Stomach (tissue), 9 donors: ENCODE measurements around the gene NDUFAF5. TPM values are rescaled to one million over a fixed set of nuclear protein-coding genes. Genes with fewer than 3 reads are reported as not detected.
"Not testable (repeated sequence)": the region's sequence is repeated elsewhere in the genome, so short reads cannot be mapped to it uniquely, and the experiment has no call there.

Experiments
- DNase-seq, 2 donors: peaks; one replicate each; pipeline versions ENCODE4 v3.0.0 to v3.0.0-alpha.2; 2013 to 2019
- H3K27ac ChIP-seq, 5 donors: fragments of 200-600 bp in 4 of 5; sonication (generic) in 4 of 5; one replicate each; pipeline ENCODE4 v1.5.1; 2013 to 2019; ENCODE audit warnings: mild to moderate bottlenecking in 1 of 5, moderate library complexity in 1 of 5
- H3K27me3 ChIP-seq, 3 donors: fragments of 200-600 bp; sonication (generic); one replicate each; pipeline ENCODE4 v1.5.1; 2017 to 2019; ENCODE audit warnings: mixed run types in 1 of 3
- H3K36me3 ChIP-seq, 4 donors: fragments of 200-600 bp; sonication (generic); 1 replicate in 3 of 4; 2 replicates in 1 of 4; pipeline ENCODE4 v1.5.1; 2016 to 2019
- H3K4me1 ChIP-seq, 4 donors: fragments of 200-600 bp; sonication (generic); one replicate each; pipeline ENCODE4 v1.5.1; 2016 to 2019
- H3K4me3 ChIP-seq, 4 donors: fragments of 200-600 bp; sonication (generic) in 3 of 4; one replicate each; pipeline ENCODE4 v1.5.1; 2016 to 2019; ENCODE audit warnings: mild to moderate bottlenecking in 1 of 4
- H3K9me3 ChIP-seq, 4 donors: fragments of 200-600 bp; sonication (generic); one replicate each; pipeline ENCODE4 v1.5.1; 2016 to 2019
- CTCF ChIP-seq, 7 experiments: fragments of 450-650 bp in 4 of 7; fragments of 200-600 bp in 3 of 7; sonication (generic) in 3 of 7; IDR thresholded peaks; one replicate each; pipeline ENCODE4 v1.5.1; 2016 to 2019; ENCODE audit warnings: antibody characterized with exemption in 7 of 7, control low read depth in 2 of 7, mild to moderate bottlenecking in 1 of 7
- EP300 ChIP-seq: sonication (generic); formaldehyde crosslinking; IDR thresholded peaks from one replicate; pipeline ENCODE4 v1.6.1; 2017; ENCODE audit warnings: antibody characterized with exemption
- POLR2A ChIP-seq, 4 donors: fragments of 450-650 bp; IDR thresholded peaks; one replicate each; pipeline ENCODE4 v1.6.1; 2016; ENCODE audit warnings: antibody characterized with exemption in 4 of 4, control low read depth in 2 of 4, mild to moderate bottlenecking in 1 of 4, moderate library complexity in 1 of 4
- POLR2AphosphoS5 ChIP-seq, 3 donors: sonication (generic); formaldehyde crosslinking; IDR thresholded peaks; one replicate each; pipeline ENCODE4 v1.6.1; 2016; ENCODE audit warnings: antibody characterized with exemption in 3 of 3
- WGBS, 5 donors: extraction: QIAGEN DNeasy Blood & Tissue Kit in 3 of 5; methylation state at CpG; one replicate each; pipeline versions ENCODE4 v1.1.5 to v1.1.7; 2013 to 2018; 5-methylcytosine and 5-hydroxymethylcytosine counted together
- intact Hi-C: fragments of 100-400 bp; cut with DNase I; formaldehyde crosslinking; loops from one replicate; pipeline ENCODE4 v1.15.1; 2023; ENCODE audit warnings: low total_unique reads
- polyA plus RNA-seq, 3 donors: library from polyadenylated mRNA; stranded (reverse); fragments of 200-250 nt; gene quantifications; one replicate each; pipeline ENCODE4 v1.2.3, GENCODE V29; 2013
- total RNA-seq, 5 donors: library from RNA; depleted of rRNA; stranded (reverse); fragments of >200 nt; gene quantifications; one replicate each; pipeline versions ENCODE4 v1.1.0 to v1.2.3, GENCODE V29; 2014 to 2016
- donor health status: healthy with polysubstance abuse.
- donor health status: Bipolar disorder and iron deficiency.
- donor health status: healthy.

NDUFAF5 gene
- total and polyA plus RNA-seq, 8 donors: 2.3 to 51.8 (median 25.0) TPM

GRCh38 chr20:13753436-13754036 is 31.3 kb upstream of the NDUFAF5 start:
- Histone ChIP-seq H3K27ac (no peak overlapping the region), H3K36me3 (peaks cover 4 to 73% (median 52%) of the 10 kb centered on the region in 4 donors), H3K4me3 (no peak overlapping the region), H3K27me3 (no peaks in the 10 kb centered on the region), H3K9me3 (no peaks in the 10 kb centered on the region), H3K4me1 (no peaks in the 10 kb centered on the region)
- DNase-seq: no peak
- no peak for TF ChIP-seq POLR2AphosphoS5 (IDR thresholded peaks at IDR 0.05)
- no peak for TF ChIP-seq CTCF (IDR thresholded peaks at IDR 0.05)
- no peak for TF ChIP-seq POLR2A (IDR thresholded peaks at IDR 0.05)
- TF ChIP-seq EP300: no peak
- intact Hi-C loops: no loop called here
- 89 to 98% (median 91%) methylated on average over 2 of the region's 2 CpGs for WGBS, 5 donors

GRCh38 chr20:13755809-13756208 is 29.0 kb upstream of the NDUFAF5 start:
- no peak overlapping the region for H3K27ac ChIP-seq
- 74 to 88% (median 80%) methylated on average over 5 of the region's 5 CpGs for WGBS, 5 donors
- H3K4me1 ChIP-seq: no peaks in the 10 kb centered on the region
- DNase-seq: no peak
- intact Hi-C loops: no loop called here
- no peaks in the 10 kb centered on the region for H3K9me3 ChIP-seq
- no peak overlapping the region for H3K4me3 ChIP-seq
- no peaks in the 10 kb centered on the region for H3K27me3 ChIP-seq
- no peak for TF ChIP-seq EP300
- TF ChIP-seq POLR2A (IDR thresholded peaks at IDR 0.05): no peak
- TF ChIP-seq CTCF (IDR thresholded peaks at IDR 0.05): no peak
- H3K36me3 ChIP-seq: peaks cover 6 to 85% (median 59%) of the 10 kb centered on the region in 4 donors

- Histone ChIP-seq H3K4me1 (no peaks in the 10 kb centered on the region), H3K27ac (no peak overlapping the region), H3K36me3 (peaks cover 6 to 84% (median 54%) of the 10 kb centered on the region in 4 donors), H3K4me3 (no peak overlapping the region), H3K9me3 (no peaks in the 10 kb centered on the region), H3K27me3 (no peaks in the 10 kb centered on the region)
- WGBS, 5 donors: 80 to 100% (median 96%) methylated on average over 1 of the region's 1 CpG
- intact Hi-C loops: no loop called here
- TF ChIP-seq CTCF (IDR thresholded peaks at IDR 0.05): no peak
- TF ChIP-seq POLR2AphosphoS5 (IDR thresholded peaks at IDR 0.05): no peak
- TF ChIP-seq POLR2A (IDR thresholded peaks at IDR 0.05): no peak
- TF ChIP-seq EP300: no peak
- no peak for DNase-seq
These were observed 28.3 kb upstream of the NDUFAF5 start for GRCh38 chr20:13756551-13756950.

GRCh38 chr20:13758884-13759283 is 25.9 kb upstream of the NDUFAF5 start:
- intact Hi-C loops: no loop called here
- WGBS, 5 donors: 47 to 100% (median 96%) methylated on average over 1 of the region's 1 CpG
- no peak for TF ChIP-seq POLR2AphosphoS5 (IDR thresholded peaks at IDR 0.05)
- TF ChIP-seq POLR2A (IDR thresholded peaks at IDR 0.05): no peak
- no peak for TF ChIP-seq CTCF (IDR thresholded peaks at IDR 0.05)
- TF ChIP-seq EP300: no peak

GRCh38 chr20:13760451-13760946 is 24.3 kb upstream of the NDUFAF5 start:
- intact Hi-C loops, H3K4me1 ChIP-seq, H3K27ac ChIP-seq, DNase-seq, H3K9me3 ChIP-seq, H3K27me3 ChIP-seq, H3K4me3 ChIP-seq: not testable (repeated sequence)
- H3K36me3 ChIP-seq: peaks cover 10 to 89% (median 69%) of the 10 kb centered on the region in 4 donors
- 93 to 100% (median 96%) methylated on average over 8 to 32 of the region's 33 CpGs; no CpG with 5 or more reads in 1 of the 5 donors for WGBS, 5 donors

More at GRCh38 chr20:13758884-13759283, 25.9 kb upstream of the NDUFAF5 start:
- Histone ChIP-seq H3K27ac (no peak overlapping the region), H3K9me3 (no peaks in the 10 kb centered on the region), H3K4me3 (no peak overlapping the region), H3K27me3 (no peaks in the 10 kb centered on the region), H3K4me1 (no peaks in the 10 kb centered on the region), H3K36me3 (peaks cover 6 to 87% (median 60%) of the 10 kb centered on the region in 4 donors)
- no peak for DNase-seq
